DND-41 (cell line): ENCODE measurements around the gene TMA16.

Experiments
- ATAC-seq: fragments of 200-7000 bp; cut with Tn5 transposase; 3 replicates; pipeline ENCODE4 v1.9.1; 2021; ENCODE audit warnings: low read depth; ENCODE audit not compliant: insufficient read depth
- DNase-seq: peaks from one replicate; pipeline ENCODE4 v3.0.0-alpha.2; 2020
- H2AFZ ChIP-seq: 2 replicates; pipeline ENCODE4 v1.6.0; 2012; ENCODE audit warnings: low read depth, low read length
- H3K27ac ChIP-seq: 2 replicates; pipeline ENCODE4 v1.5.1; 2012; ENCODE audit warnings: low read length, inconsistent platforms
- H3K27me3 ChIP-seq: fragments of 200-600 bp; sonication (generic); 2 replicates; pipeline ENCODE4 v1.6.0; 2012; ENCODE audit warnings: low read length, mild to moderate bottlenecking, inconsistent platforms; ENCODE audit not compliant: insufficient read depth, poor library complexity
- H3K36me3 ChIP-seq: 2 replicates; pipeline ENCODE4 v1.5.1; 2012; ENCODE audit warnings: low read length, inconsistent platforms; ENCODE audit not compliant: insufficient read depth
- H3K4me1 ChIP-seq: 2 replicates; pipeline ENCODE4 v1.5.1; 2012; ENCODE audit warnings: mild to moderate bottlenecking, low read length; ENCODE audit not compliant: insufficient read depth
- H3K4me2 ChIP-seq: 2 replicates; pipeline ENCODE4 v1.6.0; 2012; ENCODE audit warnings: mild to moderate bottlenecking, moderate library complexity, low read length, inconsistent platforms; ENCODE audit not compliant: insufficient read depth
- H3K4me3 ChIP-seq, 2 experiments: fragments of 200-600 bp in 1 of 2; shearing (Covaris generic) in 1 of 2; 2 replicates each; pipeline ENCODE4 v1.5.1; 2012 to 2016; ENCODE audit warnings: inconsistent platforms in 2 of 2, low read length in 2 of 2, mild to moderate bottlenecking in 2 of 2, low read depth in 1 of 2, moderate library complexity in 1 of 2
- H3K79me2 ChIP-seq: 2 replicates; pipeline ENCODE4 v1.6.0; 2012; ENCODE audit warnings: low read length, inconsistent platforms; ENCODE audit not compliant: insufficient read depth
- H3K9ac ChIP-seq: 2 replicates; pipeline ENCODE4 v1.6.0; 2012; ENCODE audit warnings: low read depth, mild to moderate bottlenecking, inconsistent platforms, low read length, moderate library complexity
- H3K9me3 ChIP-seq: 2 replicates; pipeline ENCODE4 v1.5.1; 2012; ENCODE audit warnings: low read length, moderate library complexity, mild to moderate bottlenecking, inconsistent platforms; ENCODE audit not compliant: insufficient read depth, severe bottlenecking
- H4K20me1 ChIP-seq: 2 replicates; pipeline ENCODE4 v1.6.0; 2012; ENCODE audit warnings: low read length; ENCODE audit not compliant: insufficient read depth
- CTCF ChIP-seq: IDR thresholded peaks from 2 replicates; pipeline ENCODE4 v1.5.1; 2012; ENCODE audit warnings: borderline replicate concordance, low read length, moderate library complexity, mild to moderate bottlenecking; ENCODE audit not compliant: poor library complexity, severe bottlenecking; ENCODE audit errors: extremely low read depth
- EZH2 ChIP-seq: IDR thresholded peaks from 3 replicates; pipeline ENCODE4 v1.6.1; 2012; ENCODE audit warnings: borderline replicate concordance, low read depth, mild to moderate bottlenecking, moderate library complexity, low read length, inconsistent platforms; ENCODE audit not compliant: severe bottlenecking

Gene TMA16

GRCh38 chr4:163484906-163485305 is 9.6 kb upstream of the TMA16 start:
- DNase-seq (peak; percentile 65), ATAC-seq (peak; percentile 87)
- H3K27me3 ChIP-seq, result no peaks in the 10 kb centered on the region
- no peaks in the 10 kb centered on the region for H4K20me1 ChIP-seq
- H3K79me2 ChIP-seq, result no peaks in the 10 kb centered on the region
- no peaks in the 10 kb centered on the region for H3K36me3 ChIP-seq
- H3K9ac ChIP-seq, result no peak overlapping the region
- no peaks in the 10 kb centered on the region for H3K9me3 ChIP-seq
- H2AFZ ChIP-seq, result no peak overlapping the region
- no peak overlapping the region for H3K4me3 ChIP-seq
- TF ChIP-seq EZH2, result no peak
- peak; percentile 79 for TF ChIP-seq CTCF
- no peaks in the 10 kb centered on the region for H3K4me1 ChIP-seq
- H3K4me2 ChIP-seq, result no peak overlapping the region
- no peak overlapping the region for H3K27ac ChIP-seq

- Histone ChIP-seq H3K4me1 (no peaks in the 10 kb centered on the region), H3K9me3 (no peaks in the 10 kb centered on the region), H3K27me3 (no peaks in the 10 kb centered on the region), H3K9ac (no peak overlapping the region), H2AFZ (no peak overlapping the region), H3K27ac (no peak overlapping the region), H3K36me3 (no peaks in the 10 kb centered on the region), H4K20me1 (no peaks in the 10 kb centered on the region), H3K4me3 (no peak overlapping the region), H3K79me2 (no peaks in the 10 kb centered on the region), H3K4me2 (no peak overlapping the region)
- DNase-seq, result no peak
- no peak for ATAC-seq
- TF ChIP-seq CTCF, result no peak
- TF ChIP-seq EZH2, result no peak
Measured at GRCh38 chr4:163485589-163485988, 8.9 kb upstream of the TMA16 start.

DNA sequence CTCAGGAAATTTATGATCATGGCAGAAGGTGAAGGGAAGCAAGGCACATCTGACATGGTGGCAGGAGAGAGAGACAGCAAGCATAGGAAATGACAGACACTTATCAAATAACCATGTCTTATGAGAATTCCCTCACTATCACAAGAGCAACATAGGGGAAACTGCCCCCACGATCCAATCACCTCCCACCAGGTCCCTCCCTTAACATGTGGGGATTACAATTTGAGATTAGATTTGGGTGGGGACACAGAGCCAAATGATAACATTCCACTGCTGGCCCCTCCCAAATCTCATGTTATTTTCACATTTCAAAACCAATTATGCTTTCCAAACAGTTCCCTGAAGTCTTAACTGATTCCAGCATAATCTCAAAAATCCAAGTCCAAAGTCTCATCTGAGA is 8.2 kb upstream of the TMA16 start:
- H3K9me3 ChIP-seq, result no peaks in the 10 kb centered on the region
- no peak overlapping the region for H3K4me3 ChIP-seq
- no peak overlapping the region for H3K4me2 ChIP-seq
- no peaks in the 10 kb centered on the region for H3K4me1 ChIP-seq
- H3K9ac ChIP-seq, result no peak overlapping the region
- H3K36me3 ChIP-seq, result no peaks in the 10 kb centered on the region
- DNase-seq (no peak), ATAC-seq (no peak)
- no peaks in the 10 kb centered on the region for H3K79me2 ChIP-seq
- H3K27me3 ChIP-seq, result no peaks in the 10 kb centered on the region
- no peak overlapping the region for H2AFZ ChIP-seq
- no peak overlapping the region for H3K27ac ChIP-seq
- TF ChIP-seq CTCF, result no peak
- TF ChIP-seq EZH2, result no peak
- no peaks in the 10 kb centered on the region for H4K20me1 ChIP-seq

DNA sequence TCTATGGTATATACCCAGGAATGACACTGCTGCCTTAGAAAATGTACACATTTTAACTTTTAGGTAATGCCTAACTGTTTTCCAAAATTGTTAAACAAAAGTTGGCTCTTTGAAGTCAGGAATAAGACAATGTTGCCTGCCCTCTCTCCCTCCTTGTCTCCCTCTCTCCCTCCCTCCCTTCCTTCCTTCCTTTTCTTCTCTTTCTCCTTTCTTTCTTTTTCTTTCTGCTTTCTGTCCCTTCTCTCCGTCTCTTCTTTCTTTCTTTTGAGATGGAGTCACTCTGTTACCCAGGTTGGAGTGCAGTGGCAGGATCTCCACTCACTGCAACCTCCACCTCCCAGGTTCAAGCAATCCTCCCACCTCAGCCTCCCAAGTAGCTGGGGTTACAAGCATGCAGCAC is 4.6 kb upstream of the TMA16 start:
- Histone ChIP-seq H3K36me3 (no peaks in the 10 kb centered on the region), H3K4me1 (peaks cover 12% of the 10 kb centered on the region; the same call in 1 of the 2 replicates), H3K27ac (no peak overlapping the region), H3K9me3 (no peaks in the 10 kb centered on the region), H3K9ac (no peak overlapping the region), H3K4me2 (no peak overlapping the region), H2AFZ (no peak overlapping the region), H3K4me3 (no peak overlapping the region), H3K79me2 (peaks cover 14% of the 10 kb centered on the region), H4K20me1 (no peaks in the 10 kb centered on the region), H3K27me3 (no peaks in the 10 kb centered on the region)
- ATAC-seq, result no peak
- no peak for DNase-seq
- TF ChIP-seq EZH2, result no peak
